Activated CD4-positive, alpha-beta T cell treated with anti-CD3 and anti-CD28 coated beads, Interleukin-2, amount 10 ng/mL, durations not matched to agents 7 days and 5 days (primary cell): ENCODE results near the gene PRDM8. TPM values are rescaled to one million over a fixed set of nuclear protein-coding genes. Genes with fewer than 3 reads are reported as not detected.

Experiments used
- CTCF ChIA-PET: fragments of 350-600 bp; sonication (Branson Sonifier 250); formaldehyde crosslinking; loops from one replicate; lab custom pipeline; 2021; ENCODE audit warnings: antibody characterized with exemption; lab: Charles Lee
- POLR2A ChIA-PET: fragments of 350-600 bp; sonication (Branson Sonifier 250); formaldehyde crosslinking; loops from one replicate; lab custom pipeline; 2021; ENCODE audit warnings: antibody characterized with exemption; lab: Charles Lee
- DNase-seq: peaks from one replicate; pipeline ENCODE4 v3.0.0-alpha.2; 2020
- H3K27ac Mint-ChIP-seq: one replicate; pipeline ENCODE4 v1.8.0; 2021; ENCODE audit warnings: mild to moderate bottlenecking, moderate library complexity, mixed read lengths
- H3K27me3 Mint-ChIP-seq: one replicate; pipeline ENCODE4 v1.8.0; 2021; ENCODE audit warnings: mixed read lengths
- H3K36me3 Mint-ChIP-seq: one replicate; pipeline ENCODE4 v1.8.0; 2021; ENCODE audit warnings: low read depth, mixed read lengths
- H3K4me1 Mint-ChIP-seq: one replicate; pipeline ENCODE4 v1.8.0; 2021; ENCODE audit warnings: mixed read lengths
- H3K4me3 Mint-ChIP-seq: one replicate; pipeline ENCODE4 v1.8.0; 2021; ENCODE audit warnings: mild to moderate bottlenecking, moderate library complexity, mixed read lengths
- H3K9me3 Mint-ChIP-seq: one replicate; pipeline ENCODE4 v1.8.0; 2021; ENCODE audit warnings: mixed read lengths
- total RNA-seq, 2 experiments: library from RNA; stranded (reverse); gene quantifications; one replicate each; pipeline ENCODE4 v1.2.3, GENCODE V29; 2021

Gene PRDM8
- total RNA-seq, 2 experiments from 2014 or later: 4.8 to 5.2 TPM

- ChIA-PET CTCF (interaction anchor here (0.9 to 1.2 kb wide), 2 partner anchors 14 to 80 kb away, joined by 3 read pairs; no protein-coding TSS in a partner anchor), POLR2A (no interaction called here)
- Mint-ChIP-seq H3K27me3 (peaks cover 35% of the 10 kb centered on the region), H3K4me3 (no peak overlapping the region), H3K4me1 (peaks cover 14% of the 10 kb centered on the region), H3K36me3 (peaks cover 8% of the 10 kb centered on the region), H3K27ac (no peak overlapping the region), H3K9me3 (no peaks in the 10 kb centered on the region)
- DNase-seq: no peak
These were observed 8.8 kb downstream of the PRDM8 start for GRCh38 chr4:80206111-80206510.

DNA sequence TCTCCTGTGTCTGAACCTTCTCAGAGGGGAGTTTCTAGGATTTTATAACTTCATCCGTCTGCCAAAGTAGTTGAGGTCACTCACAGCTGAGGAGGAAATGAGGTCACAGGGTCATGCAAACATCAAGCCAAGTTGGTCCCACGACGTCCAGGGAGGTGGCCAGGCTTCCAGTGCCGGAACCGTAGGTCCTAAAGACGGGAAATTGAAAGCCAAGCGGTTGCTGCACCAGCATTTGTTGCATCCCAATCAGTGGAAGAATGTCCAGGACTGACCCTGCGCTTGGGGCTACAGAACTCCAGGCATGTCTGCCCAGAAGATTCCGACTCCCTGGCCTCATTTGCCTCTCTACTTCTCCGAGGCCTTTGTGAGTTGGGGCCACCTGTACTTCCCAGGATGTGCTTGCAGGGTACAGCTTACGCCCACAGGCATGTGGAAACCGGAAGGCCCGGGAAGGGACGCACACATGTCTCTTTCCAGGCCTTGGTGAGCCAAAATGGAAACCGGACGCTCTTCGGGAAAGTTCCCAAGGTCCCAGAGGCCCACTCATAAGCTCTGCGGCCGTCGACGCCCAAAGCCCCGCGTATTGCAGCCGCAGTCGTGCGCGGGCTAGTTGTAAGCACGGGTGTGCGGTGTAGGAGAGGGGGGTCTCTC, 9.3 kb downstream of the PRDM8 start:
- Mint-ChIP-seq H3K4me1 (peaks cover 9% of the 10 kb centered on the region), H3K27ac (no peak overlapping the region), H3K9me3 (no peaks in the 10 kb centered on the region), H3K4me3 (no peak overlapping the region), H3K27me3 (peaks cover 35% of the 10 kb centered on the region), H3K36me3 (peaks cover 2% of the 10 kb centered on the region)
- ChIA-PET CTCF (interaction anchor here (1.2 kb wide), 1 partner anchor 81 kb away, joined by 3 read pairs; no protein-coding TSS in a partner anchor), POLR2A (no interaction called here)
- DNase-seq: no peak

- POLR2A ChIA-PET: no interaction called here
- no peak overlapping the region for H3K4me3 Mint-ChIP-seq
- CTCF ChIA-PET: no interaction called here
These were observed 9.9 kb downstream of the PRDM8 start for GRCh38 chr4:80207172-80207583.

DNA sequence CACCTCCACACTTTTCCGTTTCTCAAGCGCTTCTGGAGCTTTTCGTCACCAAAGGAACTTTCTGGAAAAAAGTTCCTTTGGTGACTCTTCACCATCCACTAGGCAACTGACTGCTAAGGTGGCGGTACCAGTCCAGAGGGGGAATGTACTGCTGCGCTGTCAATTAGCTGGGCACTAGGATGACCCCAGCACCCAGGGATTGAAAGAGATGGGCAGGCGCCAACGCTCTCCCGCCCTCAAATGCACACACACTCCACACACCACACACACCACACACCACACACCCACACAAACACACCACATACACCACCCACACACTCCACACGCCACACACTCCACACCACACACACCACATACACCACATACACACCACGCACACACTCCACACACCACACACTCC, 10.4 kb downstream of the PRDM8 start:
- peaks cover 6% of the 10 kb centered on the region for H3K4me1 Mint-ChIP-seq
- H3K27me3 Mint-ChIP-seq: peaks cover 34% of the 10 kb centered on the region
- CTCF ChIA-PET: interaction anchor here (1.1 to 1.5 kb wide), 2 partner anchors 14 to 185 kb away, joined by 3 read pairs; no protein-coding TSS in a partner anchor
- no peak overlapping the region for H3K4me3 Mint-ChIP-seq
- H3K27ac Mint-ChIP-seq: no peak overlapping the region
- POLR2A ChIA-PET: no interaction called here
- H3K36me3 Mint-ChIP-seq: no peaks in the 10 kb centered on the region
- H3K9me3 Mint-ChIP-seq: no peaks in the 10 kb centered on the region
- no peak for DNase-seq

More at GRCh38 chr4:80207172-80207583, 9.9 kb downstream of the PRDM8 start:
- no peaks in the 10 kb centered on the region for H3K36me3 Mint-ChIP-seq
- no peak overlapping the region for H3K27ac Mint-ChIP-seq
- H3K9me3 Mint-ChIP-seq: no peaks in the 10 kb centered on the region
- H3K27me3 Mint-ChIP-seq: peaks cover 34% of the 10 kb centered on the region
- no peak for DNase-seq
- H3K4me1 Mint-ChIP-seq: peaks cover 6% of the 10 kb centered on the region

GRCh38 chr4:80208610-80209339, 11.5 kb downstream of the PRDM8 start:
- Mint-ChIP-seq H3K36me3 (no peaks in the 10 kb centered on the region), H3K4me1 (no peaks in the 10 kb centered on the region), H3K4me3 (no peak overlapping the region), H3K27ac (no peak overlapping the region), H3K27me3 (peaks cover 29% of the 10 kb centered on the region), H3K9me3 (no peaks in the 10 kb centered on the region)
- ChIA-PET CTCF (interaction anchor here (0.8 to 1.8 kb wide), 5 partner anchors 12 to 186 kb away, joined by 3 to 5 read pairs (median 3); partner anchors contain the start of gene ANTXR2), POLR2A (no interaction called here)
- DNase-seq: no peak

- Mint-ChIP-seq H3K4me1 (no peaks in the 10 kb centered on the region), H3K27me3 (peaks cover 28% of the 10 kb centered on the region), H3K36me3 (no peaks in the 10 kb centered on the region), H3K9me3 (no peaks in the 10 kb centered on the region), H3K4me3 (no peak overlapping the region), H3K27ac (no peak overlapping the region)
- no peak for DNase-seq
- CTCF ChIA-PET: interaction anchor here (0.8 to 1.8 kb wide), 4 partner anchors 14 to 137 kb away, joined by 3 to 5 read pairs (median 4); partner anchors contain the start of gene ANTXR2
- POLR2A ChIA-PET: no interaction called here
These were observed 12.0 kb downstream of the PRDM8 start for GRCh38 chr4:80209340-80209701.

DNA sequence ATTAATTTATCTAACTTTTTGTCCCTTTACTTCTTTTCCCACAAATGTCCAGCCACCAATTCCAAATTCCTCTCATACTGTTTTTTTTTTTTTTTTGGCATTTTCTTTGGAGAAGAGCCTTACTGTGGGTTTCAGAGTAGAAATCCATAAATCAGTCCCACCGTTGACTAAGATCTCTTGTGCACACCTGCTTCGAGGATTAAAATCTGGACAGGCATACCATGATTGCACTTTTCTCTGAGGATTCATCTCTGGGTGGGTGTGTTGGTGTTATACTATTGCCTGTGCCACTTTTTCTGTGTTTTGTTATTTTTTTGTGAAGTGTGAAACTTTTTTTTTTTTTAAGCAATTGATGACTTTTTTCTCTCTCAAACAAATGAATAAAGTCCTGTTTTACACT, 13.2 kb downstream of the PRDM8 start:
- POLR2A ChIA-PET: no interaction called here
- CTCF ChIA-PET: interaction anchor here (1.2 to 4.2 kb wide), 2 partner anchors 8 to 15 kb away, joined by 3 to 21 read pairs; no protein-coding TSS in a partner anchor
- H3K36me3 Mint-ChIP-seq: no peaks in the 10 kb centered on the region
- no peak overlapping the region for H3K27ac Mint-ChIP-seq
- no peaks in the 10 kb centered on the region for H3K9me3 Mint-ChIP-seq
- DNase-seq: no peak
- H3K4me1 Mint-ChIP-seq: peaks cover 1% of the 10 kb centered on the region
- peaks cover 27% of the 10 kb centered on the region for H3K27me3 Mint-ChIP-seq
- no peak overlapping the region for H3K4me3 Mint-ChIP-seq

GRCh38 chr4:80213117-80213815, 16.0 kb downstream of the PRDM8 start:
- CTCF ChIA-PET: interaction anchor here (1.3 to 4.2 kb wide), 2 partner anchors 11 to 29 kb away, joined by 3 to 21 read pairs; no protein-coding TSS in a partner anchor
- DNase-seq: no peak
- no peaks in the 10 kb centered on the region for H3K36me3 Mint-ChIP-seq
- no peak overlapping the region for H3K4me3 Mint-ChIP-seq
- H3K4me1 Mint-ChIP-seq: peaks cover 1% of the 10 kb centered on the region
- peaks cover 31% of the 10 kb centered on the region for H3K27me3 Mint-ChIP-seq
- H3K27ac Mint-ChIP-seq: no peak overlapping the region
- no peaks in the 10 kb centered on the region for H3K9me3 Mint-ChIP-seq
- POLR2A ChIA-PET: no interaction called here

DNA sequence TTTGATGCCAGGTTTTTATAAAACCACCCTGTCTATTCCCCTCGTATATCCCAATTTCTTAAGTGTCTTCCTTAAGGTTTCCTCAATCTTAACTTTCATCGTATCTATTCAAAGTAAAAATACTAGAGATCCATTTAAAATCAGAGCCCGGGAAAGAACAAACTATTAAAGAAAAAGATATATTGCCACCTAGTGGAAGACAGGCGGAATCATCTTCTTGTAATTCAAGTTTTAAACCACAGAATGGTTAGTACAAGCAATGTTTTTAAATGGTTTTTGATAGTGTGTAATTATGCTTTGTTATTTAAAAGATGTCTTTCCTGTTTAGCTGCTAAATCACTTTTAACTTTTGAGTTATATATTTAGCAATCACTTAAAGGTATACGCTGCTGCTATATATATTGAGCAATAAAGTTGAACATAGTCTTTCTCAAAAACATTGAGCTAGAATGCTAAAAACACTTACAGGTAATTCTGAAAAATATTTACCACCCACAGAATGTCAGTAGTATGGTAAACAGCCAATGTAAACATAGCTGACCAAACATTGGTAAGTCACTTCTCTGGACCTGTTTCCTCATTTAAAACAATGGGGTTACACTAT, 18.2 kb downstream of the PRDM8 start:
- H3K4me3 Mint-ChIP-seq: no peak overlapping the region
- CTCF ChIA-PET: interaction anchor here (0.8 to 1.7 kb wide), 2 partner anchors 13 to 160 kb away, joined by 3 to 6 read pairs; no protein-coding TSS in a partner anchor
- no peak overlapping the region for H3K27ac Mint-ChIP-seq
- H3K9me3 Mint-ChIP-seq: no peaks in the 10 kb centered on the region
- H3K4me1 Mint-ChIP-seq: peaks cover 1% of the 10 kb centered on the region
- H3K36me3 Mint-ChIP-seq: no peaks in the 10 kb centered on the region
- peaks cover 42% of the 10 kb centered on the region for H3K27me3 Mint-ChIP-seq
- no peak for DNase-seq
- POLR2A ChIA-PET: no interaction called here

- H3K27me3 Mint-ChIP-seq: peaks cover 41% of the 10 kb centered on the region
- no peaks in the 10 kb centered on the region for H3K36me3 Mint-ChIP-seq
- POLR2A ChIA-PET: no interaction called here
- CTCF ChIA-PET: interaction anchor here (0.8 to 1.7 kb wide), 2 partner anchors 14 to 161 kb away, joined by 3 to 6 read pairs; no protein-coding TSS in a partner anchor
- peaks cover 1% of the 10 kb centered on the region for H3K4me1 Mint-ChIP-seq
- no peak overlapping the region for H3K4me3 Mint-ChIP-seq
- DNase-seq: no peak
- H3K27ac Mint-ChIP-seq: no peak overlapping the region
- H3K9me3 Mint-ChIP-seq: no peaks in the 10 kb centered on the region
These were observed 18.9 kb downstream of the PRDM8 start for GRCh38 chr4:80216100-80216761.

DNA sequence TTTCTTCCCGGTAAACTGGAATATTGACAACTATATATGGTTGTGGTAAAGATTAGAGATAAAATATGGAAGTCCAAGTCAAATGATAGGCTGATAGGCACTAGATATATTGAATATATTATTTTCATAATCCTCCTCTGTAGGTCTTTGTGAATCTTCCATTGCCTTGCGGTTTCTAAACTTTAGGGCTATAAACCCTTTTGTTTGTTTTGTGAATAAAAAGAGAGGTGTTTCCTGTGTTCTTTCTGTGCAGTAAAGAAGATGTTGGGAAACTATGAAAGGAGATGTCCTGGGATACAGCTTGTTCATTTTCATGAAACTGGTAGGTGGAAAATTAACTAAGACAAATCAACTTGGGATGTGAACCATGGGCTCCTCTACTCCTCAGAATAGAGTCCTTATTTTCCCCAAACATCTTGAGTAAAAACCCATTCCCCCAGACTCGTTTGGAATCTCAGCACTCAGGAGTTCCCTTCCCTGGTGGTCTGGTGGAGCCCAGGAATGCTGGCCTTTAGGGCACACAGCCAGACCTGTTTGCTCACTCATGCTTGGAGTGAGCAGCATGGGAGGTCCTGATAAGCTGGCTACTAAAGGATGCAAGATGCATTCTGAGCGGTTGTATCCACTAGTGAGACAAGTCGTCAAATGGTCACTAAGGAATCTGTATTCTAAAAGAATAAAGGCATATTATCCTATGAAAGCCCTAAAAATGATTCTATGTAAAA, 22.2 kb downstream of the PRDM8 start:
- Mint-ChIP-seq H3K27ac (no peak overlapping the region), H3K27me3 (peaks cover 44% of the 10 kb centered on the region), H3K36me3 (no peaks in the 10 kb centered on the region), H3K9me3 (no peaks in the 10 kb centered on the region), H3K4me3 (no peak overlapping the region), H3K4me1 (peaks cover 1% of the 10 kb centered on the region)
- CTCF ChIA-PET: interaction anchor here (1.3 kb wide), 1 partner anchor 14 kb away, joined by 3 read pairs; no protein-coding TSS in a partner anchor
- POLR2A ChIA-PET: no interaction called here
- no peak for DNase-seq
